HepG2 (cell line): ENCODE measurements around the gene SHISA5. TPM values are rescaled to one million over a fixed set of nuclear protein-coding genes. Genes with fewer than 3 reads are reported as not detected.

Source experiments
- ELF1 ChIP-seq: sonication (generic); formaldehyde crosslinking; IDR thresholded peaks from 2 replicates; pipeline ENCODE4 v1.4.0; 2020; ENCODE audit warnings: missing genetic modification reagents
- GATA4 ChIP-seq: sonication (generic); IDR thresholded peaks from 2 replicates; pipeline ENCODE4 v1.6.1; 2016; ENCODE audit warnings: antibody characterized with exemption, low read depth, borderline replicate concordance
- HNF1B ChIP-seq: sonication (generic); formaldehyde crosslinking; IDR thresholded peaks from 2 replicates; pipeline ENCODE4 v1.5.1; 2020; ENCODE audit warnings: mild to moderate bottlenecking, moderate library complexity, missing genetic modification reagents
- HOMEZ ChIP-seq: IDR thresholded peaks from 2 replicates; pipeline ENCODE4 v1.6.1; 2016; ENCODE audit warnings: low read depth
- IKZF5 ChIP-seq: IDR thresholded peaks from 2 replicates; pipeline ENCODE4 v1.6.1; 2018; ENCODE audit warnings: missing genetic modification reagents, mild to moderate bottlenecking, missing compliant biosample characterization
- KLF16 ChIP-seq, 2 experiments: sonication (generic) in 1 of 2; formaldehyde crosslinking in 1 of 2; IDR thresholded peaks; 2 replicates each; pipeline versions ENCODE4 v1.6.1 to v1.8.0; 2016 to 2023; ENCODE audit warnings: missing genetic modification reagents in 2 of 2, missing compliant biosample characterization in 1 of 2
- MLX ChIP-seq: IDR thresholded peaks from 2 replicates; pipeline ENCODE4 v1.6.1; 2016
- MTA3 ChIP-seq: sonication (generic); formaldehyde crosslinking; IDR thresholded peaks from 2 replicates; pipeline ENCODE4 v1.4.0; 2020; ENCODE audit warnings: missing genetic modification reagents
- MXD3 ChIP-seq: IDR thresholded peaks from 2 replicates; pipeline ENCODE4 v1.6.1; 2016; ENCODE audit warnings: mild to moderate bottlenecking, missing biosample characterization, missing genetic modification reagents
- MYNN ChIP-seq: sonication (generic); formaldehyde crosslinking; IDR thresholded peaks from 2 replicates; pipeline ENCODE4 v1.4.0; 2020; ENCODE audit warnings: mild to moderate bottlenecking, low read depth, missing genetic modification reagents
- NONO ChIP-seq, 2 experiments: fragments of 450-650 bp in 1 of 2; sonication (generic) in 1 of 2; formaldehyde crosslinking in 1 of 2; IDR thresholded peaks in 1 of 2; conservative IDR thresholded peaks in 1 of 2; 2 replicates each; pipeline versions ENCODE4 v1.6.1 to v1.8.0; 2017 to 2022; ENCODE audit warnings: mild to moderate bottlenecking in 1 of 2, missing genetic modification reagents in 1 of 2, moderate library complexity in 1 of 2
- UBTF ChIP-seq: sonication (generic); formaldehyde crosslinking; IDR thresholded peaks from 2 replicates; pipeline ENCODE4 v1.4.0; 2020; ENCODE audit warnings: mild to moderate bottlenecking, missing genetic modification reagents
- ZFP36 ChIP-seq: fragments of 150-350 bp; IDR thresholded peaks from 2 replicates; pipeline ENCODE4 v1.6.1; 2018; ENCODE audit warnings: borderline replicate concordance, low read length, low read depth; ENCODE audit not compliant: partially characterized antibody
- ZNF335 ChIP-seq: sonication (generic); formaldehyde crosslinking; IDR thresholded peaks from 2 replicates; pipeline ENCODE4 v1.4.0; 2020; ENCODE audit warnings: missing genetic modification reagents
- ZNF501 ChIP-seq: sonication (generic); formaldehyde crosslinking; IDR thresholded peaks from 2 replicates; pipeline ENCODE4 v1.5.1; 2020; ENCODE audit warnings: mild to moderate bottlenecking, moderate library complexity, missing genetic modification reagents
- ZNF552 ChIP-seq: sonication (generic); formaldehyde crosslinking; IDR thresholded peaks from 2 replicates; pipeline ENCODE4 v1.9.0; 2022; ENCODE audit warnings: missing genetic modification reagents, mild to moderate bottlenecking, borderline replicate concordance
- ZNF691 ChIP-seq: sonication (generic); formaldehyde crosslinking; IDR thresholded peaks from 2 replicates; pipeline ENCODE4 v1.4.0; 2020; ENCODE audit warnings: missing genetic modification reagents, low read depth, mild to moderate bottlenecking, borderline replicate concordance
- polyA plus RNA-seq, 8 experiments: library from polyadenylated mRNA; depleted of rRNA in 3 of 8; stranded (reverse) in 7 of 8; unstranded in 1 of 8; fragments of >200 nt; fragmentation: Illumina TruSeq in 4 of 8; extraction: Trizol in 4 of 8; gene quantifications; 2 replicates each; pipeline versions ENCODE4 v1.2.1 to v1.2.3, GENCODE V29; 2011 to 2016; ENCODE audit warnings: low read depth in 4 of 8, missing spikeins in 1 of 8, mixed read lengths in 1 of 8; ENCODE audit not compliant: insufficient read depth in 1 of 8
- total RNA-seq, 5 experiments: library from RNA; depleted of rRNA; stranded (reverse); fragments of >200 nt; fragmentation: Illumina TruSeq; extraction: Trizol; gene quantifications; 2 replicates each; pipeline ENCODE4 v1.2.3, GENCODE V29; 2016; ENCODE audit warnings: low read depth in 1 of 5

SHISA5 gene
- total and polyA plus RNA-seq, 2 of the 13 experiments (the other 11 are each of a cell fraction or from before 2014, with no cell fraction given), result 75.8 to 91.4 TPM

GRCh38 chr3:48465531-48466378, 38.2 kb downstream of the SHISA5 start (continued):
- TF ChIP-seq MLX (CRISPR knock-in tag), result no peak
- TF ChIP-seq IKZF5 (CRISPR knock-in tag), result peak; percentile 48
- peak; percentile 30; the same call in 1 of the 2 replicates for TF ChIP-seq ZNF691
- 0 out of 2 replicates have a peak, but pooled peaks have one; percentile 40 for TF ChIP-seq UBTF (CRISPR knock-in tag)
- peak; percentile 75 for TF ChIP-seq ELF1 (CRISPR knock-in tag)
- no peak for TF ChIP-seq MTA3
- TF ChIP-seq KLF16 (CRISPR knock-in tag; IDR thresholded peaks at IDR 0.05), result peak in 1 of 2 experiments; percentile 65; a peak in 1 of 4 replicates
- peak; percentile 73; the same call in 1 of the 2 replicates for TF ChIP-seq ZNF501 (CRISPR knock-in tag)
- no peak for TF ChIP-seq ZNF552
- TF ChIP-seq MYNN (CRISPR knock-in tag), result no peak
- TF ChIP-seq GATA4, result no peak
- TF ChIP-seq ZNF335 (CRISPR knock-in tag), result peak; percentile 48; the same call in 1 of the 2 replicates
- no peak; the same call in 1 of the 2 replicates for TF ChIP-seq MXD3 (CRISPR knock-in tag)
- peak; percentile 72; the same call in 1 of the 2 replicates for TF ChIP-seq HNF1B (CRISPR knock-in tag)
- TF ChIP-seq HOMEZ, result peak; percentile 53; the same call in 1 of the 2 replicates
- no peak for TF ChIP-seq NONO (IDR thresholded peaks at IDR 0.05)
- peak; percentile 73 for TF ChIP-seq NONO (CRISPR knock-in tag; conservative IDR thresholded peaks at IDR 0.05)
- no peak for TF ChIP-seq ZFP36
